C4-2B (cell line): ENCODE measurements around the gene BTRC.

Source experiments
- ZFX ChIP-seq: fragments of 450-650 bp; IDR thresholded peaks from 2 replicates; pipeline ENCODE4 v1.6.1; 2017
- TF ChIP-seq, protein P1 (sequence below): fragments of 450-650 bp; conservative IDR thresholded peaks from 2 replicates; pipeline ENCODE4 v1.5.1; 2017; ENCODE audit warnings: mild to moderate bottlenecking

GRCh38 chr10:101323495-101323894, 30.5 kb upstream of the BTRC start:
- TF ChIP-seq, protein P1, sequence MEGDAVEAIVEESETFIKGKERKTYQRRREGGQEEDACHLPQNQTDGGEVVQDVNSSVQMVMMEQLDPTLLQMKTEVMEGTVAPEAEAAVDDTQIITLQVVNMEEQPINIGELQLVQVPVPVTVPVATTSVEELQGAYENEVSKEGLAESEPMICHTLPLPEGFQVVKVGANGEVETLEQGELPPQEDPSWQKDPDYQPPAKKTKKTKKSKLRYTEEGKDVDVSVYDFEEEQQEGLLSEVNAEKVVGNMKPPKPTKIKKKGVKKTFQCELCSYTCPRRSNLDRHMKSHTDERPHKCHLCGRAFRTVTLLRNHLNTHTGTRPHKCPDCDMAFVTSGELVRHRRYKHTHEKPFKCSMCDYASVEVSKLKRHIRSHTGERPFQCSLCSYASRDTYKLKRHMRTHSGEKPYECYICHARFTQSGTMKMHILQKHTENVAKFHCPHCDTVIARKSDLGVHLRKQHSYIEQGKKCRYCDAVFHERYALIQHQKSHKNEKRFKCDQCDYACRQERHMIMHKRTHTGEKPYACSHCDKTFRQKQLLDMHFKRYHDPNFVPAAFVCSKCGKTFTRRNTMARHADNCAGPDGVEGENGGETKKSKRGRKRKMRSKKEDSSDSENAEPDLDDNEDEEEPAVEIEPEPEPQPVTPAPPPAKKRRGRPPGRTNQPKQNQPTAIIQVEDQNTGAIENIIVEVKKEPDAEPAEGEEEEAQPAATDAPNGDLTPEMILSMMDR = no peak
- TF ChIP-seq ZFX = no peak
